ENCODE results near the gene PITPNB.

GRCh38 chr22:27878541-27878940, 40.5 kb downstream of the PITPNB start:
- TF ChIP-seq CTCF (IDR thresholded peaks at IDR 0.05 in 4 of 5, conservative IDR thresholded peaks at IDR 0.05 in 1 of 5) (no peak), POLR2A (IDR thresholded peaks at IDR 0.05) (no peak)

Data from gastrocnemius medialis (tissue), 4 donors.